Ovary (tissue), 3 donors: Measurements from ENCODE around the gene WWOX.

ENCODE experiments used
- EP300 ChIP-seq: sonication (generic); formaldehyde crosslinking; IDR thresholded peaks from one replicate; pipeline ENCODE4 v1.6.1; 2017; ENCODE audit warnings: antibody characterized with exemption
- POLR2A ChIP-seq: fragments of 450-650 bp; IDR thresholded peaks from one replicate; pipeline ENCODE4 v1.6.1; 2017; ENCODE audit warnings: antibody characterized with exemption, mild to moderate bottlenecking, moderate library complexity
- TF ChIP-seq, protein P1 (sequence below), 3 donors: fragments of 450-650 bp in 2 of 3; fragments of 200-600 bp in 1 of 3; IDR thresholded peaks; one replicate each; pipeline versions ENCODE4 v1.5.1 to v1.8.0; 2016 to 2022; ENCODE audit warnings: antibody characterized with exemption in 3 of 3, mild to moderate bottlenecking in 1 of 3
- donor health status: DM: no; HTN: no; CAD: no.

DNA sequence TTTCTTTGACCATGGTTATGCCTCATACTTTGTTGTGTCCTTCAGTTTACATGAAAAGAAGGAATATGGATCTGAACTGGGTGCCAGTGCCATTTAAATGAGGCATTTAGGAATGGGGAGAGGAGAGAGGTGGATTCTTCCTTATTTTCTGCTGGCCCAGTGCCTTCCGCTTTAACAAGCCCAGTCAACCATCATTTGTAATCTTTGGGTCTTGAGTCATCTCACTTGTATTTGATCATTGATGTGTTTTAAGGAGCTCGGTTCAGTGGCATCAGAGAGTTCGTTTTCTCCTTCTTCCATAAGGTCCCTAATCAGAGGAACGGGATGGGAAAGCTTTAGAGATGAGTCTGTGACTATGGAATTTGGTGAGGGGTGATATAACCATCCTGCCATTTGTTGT, 334.9 kb downstream of the WWOX start:
- TF ChIP-seq, protein P1, sequence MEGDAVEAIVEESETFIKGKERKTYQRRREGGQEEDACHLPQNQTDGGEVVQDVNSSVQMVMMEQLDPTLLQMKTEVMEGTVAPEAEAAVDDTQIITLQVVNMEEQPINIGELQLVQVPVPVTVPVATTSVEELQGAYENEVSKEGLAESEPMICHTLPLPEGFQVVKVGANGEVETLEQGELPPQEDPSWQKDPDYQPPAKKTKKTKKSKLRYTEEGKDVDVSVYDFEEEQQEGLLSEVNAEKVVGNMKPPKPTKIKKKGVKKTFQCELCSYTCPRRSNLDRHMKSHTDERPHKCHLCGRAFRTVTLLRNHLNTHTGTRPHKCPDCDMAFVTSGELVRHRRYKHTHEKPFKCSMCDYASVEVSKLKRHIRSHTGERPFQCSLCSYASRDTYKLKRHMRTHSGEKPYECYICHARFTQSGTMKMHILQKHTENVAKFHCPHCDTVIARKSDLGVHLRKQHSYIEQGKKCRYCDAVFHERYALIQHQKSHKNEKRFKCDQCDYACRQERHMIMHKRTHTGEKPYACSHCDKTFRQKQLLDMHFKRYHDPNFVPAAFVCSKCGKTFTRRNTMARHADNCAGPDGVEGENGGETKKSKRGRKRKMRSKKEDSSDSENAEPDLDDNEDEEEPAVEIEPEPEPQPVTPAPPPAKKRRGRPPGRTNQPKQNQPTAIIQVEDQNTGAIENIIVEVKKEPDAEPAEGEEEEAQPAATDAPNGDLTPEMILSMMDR (IDR thresholded peaks at IDR 0.05): no peak
- TF ChIP-seq POLR2A (no peak), EP300 (no peak)
